H1 (cell line): ENCODE data around the gene SHISA7. TPM values are rescaled to one million over a fixed set of nuclear protein-coding genes. Genes with fewer than 3 reads are reported as not detected.

Source experiments
- BACH1 ChIP-seq: IDR thresholded peaks from 2 replicates; pipeline ENCODE4 v1.6.1; 2012; ENCODE audit warnings: low read length, improper control_type of control experiment
- CEBPB ChIP-seq: IDR thresholded peaks from 2 replicates; pipeline ENCODE4 v1.6.1; 2012; ENCODE audit warnings: low read depth, low read length
- CHD2 ChIP-seq: IDR thresholded peaks from 2 replicates; pipeline ENCODE4 v1.6.1; 2012; ENCODE audit warnings: low read length, improper control_type of control experiment
- CTBP2 ChIP-seq: IDR thresholded peaks from 2 replicates; pipeline ENCODE4 v1.7.0; 2011; ENCODE audit warnings: borderline replicate concordance, mild to moderate bottlenecking, moderate library complexity, mixed read lengths, low read length; ENCODE audit not compliant: insufficient read depth, insufficient read length
- EP300 ChIP-seq, 2 experiments: IDR thresholded peaks; 1 replicate in 1 of 2; 2 replicates in 1 of 2; pipeline ENCODE4 v1.6.1; 2011 to 2012; ENCODE audit warnings: low read depth in 2 of 2, low read length in 2 of 2, mild to moderate bottlenecking in 2 of 2, borderline replicate concordance in 1 of 2, inconsistent platforms in 1 of 2, moderate library complexity in 1 of 2
- GTF2F1 ChIP-seq: IDR thresholded peaks from 2 replicates; pipeline ENCODE4 v1.6.1; 2012; ENCODE audit warnings: low read depth, low read length, improper control_type of control experiment, borderline replicate concordance
- JUN ChIP-seq: IDR thresholded peaks from 2 replicates; pipeline ENCODE4 v1.6.1; 2011; ENCODE audit warnings: low read depth, mild to moderate bottlenecking, improper control_type of control experiment, low read length
- JUND ChIP-seq: IDR thresholded peaks from 2 replicates; pipeline ENCODE4 v1.6.1; 2011; ENCODE audit warnings: mild to moderate bottlenecking, improper control_type of control experiment, low read length
- KDM5A ChIP-seq: fragments of 200-600 bp; IDR thresholded peaks from 2 replicates; pipeline ENCODE4 v1.7.1; 2012; ENCODE audit warnings: mild to moderate bottlenecking, low read length, inconsistent platforms, mixed read lengths
- MAFK ChIP-seq: IDR thresholded peaks from 2 replicates; pipeline ENCODE4 v1.6.1; 2012; ENCODE audit warnings: low read depth, mild to moderate bottlenecking, improper control_type of control experiment, low read length
- PHF8 ChIP-seq: fragments of 200-600 bp; sonication (generic); conservative IDR thresholded peaks from 2 replicates; pipeline ENCODE4 v1.7.1; 2012; ENCODE audit warnings: low read depth, mild to moderate bottlenecking, inconsistent platforms, low read length, moderate library complexity
- RBBP5 ChIP-seq: IDR thresholded peaks from 2 replicates; pipeline ENCODE4 v1.7.1; 2012; ENCODE audit warnings: low read depth, mild to moderate bottlenecking, inconsistent platforms, low read length, moderate library complexity, borderline replicate concordance
- RXRA ChIP-seq: IDR thresholded peaks from 2 replicates; pipeline ENCODE4 v1.6.1; 2011; ENCODE audit warnings: low read depth, mild to moderate bottlenecking, low read length, moderate library complexity; ENCODE audit not compliant: insufficient read depth
- SP2 ChIP-seq: IDR thresholded peaks from 2 replicates; pipeline ENCODE4 v1.6.1; 2012; ENCODE audit warnings: mild to moderate bottlenecking, low read length, inconsistent platforms
- TBP ChIP-seq: IDR thresholded peaks from 2 replicates; pipeline ENCODE4 v1.6.1; 2011; ENCODE audit warnings: low read depth, low read length, improper control_type of control experiment
- TEAD4 ChIP-seq: IDR thresholded peaks from 2 replicates; pipeline ENCODE4 v1.6.1; 2012; ENCODE audit warnings: low read depth, low read length, inconsistent platforms, mixed read lengths
- polyA plus RNA-seq, 7 experiments: library from polyadenylated mRNA; depleted of rRNA in 3 of 7; stranded (reverse) in 5 of 7; unstranded in 2 of 7; fragments of >200 nt in 5 of 7; fragments of 200-250 nt in 2 of 7; gene quantifications; 1 replicate in 5 of 7; 2 replicates in 1 of 7; 4 replicates in 1 of 7; pipeline versions ENCODE4 v1.2.1 to v1.2.3, GENCODE V29; 2011 to 2013; ENCODE audit warnings: missing spikeins in 2 of 7, mixed read lengths in 2 of 7
- total RNA-seq: library from RNA; stranded (reverse); fragmentation: NEBNext Ultra II Directional; extraction: Animal tissue kit (Norgen Biotek cat#: 25700); gene quantifications from 2 replicates; pipeline ENCODE4 v1.2.1, GENCODE V29; 2021

SHISA7 gene
- total and polyA plus RNA-seq, 2 of the 8 experiments (the other 6 are each of a cell fraction or from before 2014, with no cell fraction given): 0.76 to 1.0 TPM

GRCh38 chr19:55461259-55461973 is 18.3 kb upstream of the SHISA7 start, which contains the start of gene ISOC2 (continued):
- TF ChIP-seq TEAD4 (no peak), CTBP2 (no peak), BACH1 (no peak), CHD2 (peak; percentile 85), EP300 (IDR thresholded peaks at IDR 0.05; ENCODE audit: borderline replicate concordance in 1 of 2, low read depth in 2 of 2, low read length in 2 of 2) (no peak), PHF8 (peak; percentile 70), KDM5A (no peak), SP2 (peak; percentile 69), GTF2F1 (no peak), RBBP5 (no peak), CEBPB (no peak), MAFK (no peak; the same call in 1 of the 2 replicates), RXRA (no peak), JUN (no peak), TBP (peak; percentile 46; the same call in 1 of the 2 replicates), JUND (no peak)
